C4-2B (cell line): Measurements from ENCODE around the gene TRIM66.
"Not testable (repeated sequence)": the region's sequence is repeated elsewhere in the genome, so short reads cannot be mapped to it uniquely, and the experiment has no call there.

ENCODE experiments used
- H3K27ac ChIP-seq: fragments of 450-650 bp; 2 replicates; pipeline ENCODE4 v1.5.1; 2017
- CTCF ChIP-seq: fragments of 450-650 bp; conservative IDR thresholded peaks from 2 replicates; pipeline ENCODE4 v1.5.1; 2017; ENCODE audit warnings: mild to moderate bottlenecking
- ZFX ChIP-seq: fragments of 450-650 bp; IDR thresholded peaks from 2 replicates; pipeline ENCODE4 v1.6.1; 2017

Gene TRIM66

DNA sequence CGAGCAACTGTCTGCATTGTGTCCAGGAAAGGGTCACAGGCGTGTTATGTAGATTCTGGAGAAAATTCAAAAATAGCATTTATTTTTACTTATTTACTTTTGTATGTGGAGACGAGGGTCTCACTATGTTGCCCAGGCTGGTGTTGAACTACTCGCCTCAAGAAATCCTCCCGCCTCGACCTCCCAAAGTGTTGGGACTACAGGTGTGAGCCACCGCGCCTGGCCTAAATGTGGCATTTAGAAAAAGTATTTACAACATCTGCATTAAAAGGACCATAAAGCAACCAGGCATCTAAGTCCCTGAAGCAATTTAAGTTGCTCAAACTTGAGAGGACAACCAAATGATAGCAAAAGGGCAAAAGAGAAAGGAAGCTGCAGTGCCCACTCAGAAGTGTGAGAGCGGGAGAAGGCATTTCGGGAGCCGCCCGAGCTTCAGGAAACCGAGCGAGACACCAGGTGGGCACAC is 595 bp downstream of the TRIM66 start:
- peak overlapping the region; percentile 100 for H3K27ac ChIP-seq
- TF ChIP-seq CTCF = no peak
- no peak for TF ChIP-seq ZFX

GRCh38 chr11:8679006-8679405 is 3.5 kb downstream of the TRIM66 start:
- no peak overlapping the region for H3K27ac ChIP-seq
- no peak for TF ChIP-seq CTCF
- no peak for TF ChIP-seq ZFX

DNA sequence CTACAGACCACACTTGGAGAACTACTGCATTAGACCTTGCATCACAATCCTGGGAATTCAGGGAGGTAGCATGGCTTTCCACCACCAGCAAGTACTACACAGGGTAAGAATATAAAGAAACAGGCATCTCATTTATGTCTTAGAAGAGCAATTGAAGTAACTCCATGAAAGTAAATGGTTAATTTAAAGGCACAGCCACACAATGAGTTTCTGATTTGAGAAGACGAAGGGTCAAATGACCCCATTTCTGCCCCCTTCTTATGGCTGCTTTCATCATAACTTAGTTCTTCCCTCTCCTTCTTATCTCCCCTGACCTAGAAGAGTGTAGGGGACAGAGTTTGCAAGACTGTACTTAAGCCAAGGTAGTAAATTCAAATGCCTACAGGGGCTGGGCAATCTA is 6.0 kb downstream of the TRIM66 start:
- H3K27ac ChIP-seq = no peak overlapping the region

DNA sequence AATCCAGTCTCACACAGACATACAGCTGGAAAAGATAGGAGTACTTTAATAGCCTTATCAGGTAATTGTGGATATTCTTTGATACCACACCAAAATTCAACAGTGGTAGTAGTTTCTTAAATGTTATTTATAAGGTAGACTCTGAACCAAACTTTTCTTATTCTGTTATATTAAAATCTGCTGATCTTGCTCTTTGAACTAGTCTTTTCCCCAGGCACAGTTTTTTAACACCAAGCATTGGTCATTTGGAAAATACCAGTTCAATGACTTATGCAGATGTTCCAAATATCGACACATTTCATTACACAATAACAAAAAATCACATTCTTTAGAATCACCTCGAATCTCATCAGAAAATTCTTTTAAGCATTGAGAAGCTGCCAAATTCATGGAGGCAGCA is 7.6 kb downstream of the TRIM66 start:
- TF ChIP-seq CTCF = no peak
- TF ChIP-seq ZFX = no peak
- H3K27ac ChIP-seq = no peak overlapping the region

More for the DNA sequence above, 6.0 kb downstream of the TRIM66 start:
- TF ChIP-seq CTCF (no peak), ZFX (no peak)

GRCh38 chr11:8672346-8672745 is 10.1 kb downstream of the TRIM66 start:
- H3K27ac ChIP-seq = peak overlapping the region; percentile 44; the same call in 1 of the 2 replicates
- TF ChIP-seq CTCF (no peak), ZFX (no peak)

DNA sequence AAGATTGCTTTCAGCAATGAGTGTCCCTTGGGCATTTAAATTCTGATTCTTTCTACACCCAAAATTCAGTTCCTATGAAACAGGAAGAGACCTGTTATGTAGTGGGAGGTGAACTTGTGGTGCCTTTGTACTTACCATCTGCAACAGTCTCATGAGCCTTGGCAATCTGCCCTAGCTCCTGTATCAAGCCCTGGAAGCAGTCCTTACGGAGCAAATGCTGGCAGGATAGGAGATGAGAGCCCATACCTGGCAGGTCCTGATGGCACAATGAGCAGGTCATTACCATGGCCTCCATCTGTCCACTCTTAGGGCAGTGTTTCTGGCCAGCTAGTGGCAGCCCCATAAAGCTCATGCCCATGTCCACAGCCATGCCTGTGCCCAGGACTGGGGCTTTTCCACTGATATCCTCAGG is 10.8 kb downstream of the TRIM66 start:
- no peak for TF ChIP-seq ZFX
- no peak for TF ChIP-seq CTCF
- peak overlapping the region; percentile 44 for H3K27ac ChIP-seq

GRCh38 chr11:8671193-8671612 is 11.3 kb downstream of the TRIM66 start:
- H3K27ac ChIP-seq = peak overlapping the region; percentile 44; the same call in 1 of the 2 replicates
- TF ChIP-seq ZFX = no peak
- TF ChIP-seq CTCF = no peak

GRCh38 chr11:8670081-8670480 is 12.4 kb downstream of the TRIM66 start:
- not testable (repeated sequence) for H3K27ac ChIP-seq
